OCI-LY1 (cell line): ENCODE results near the gene KLHL35.

ENCODE experiments used
- CTCF ChIP-seq: fragments of 200-600 bp; sonication (generic), shearing (Covaris generic); IDR thresholded peaks from 2 replicates; pipeline ENCODE4 v1.5.1; 2017; ENCODE audit warnings: mild to moderate bottlenecking, antibody characterized with exemption, low read length, moderate library complexity, mixed read lengths
- EZH2 ChIP-seq: fragments of 200-600 bp; sonication (generic), shearing (Covaris generic); IDR thresholded peaks from 2 replicates; pipeline ENCODE4 v1.8.0; 2017; ENCODE audit warnings: borderline replicate concordance, mixed run types, mild to moderate bottlenecking, antibody characterized with exemption, low read length, moderate library complexity, mixed read lengths

GRCh38 chr11:75408957-75409219, 24.1 kb downstream of the KLHL35 start:
- TF ChIP-seq CTCF (no peak), EZH2 (no peak)
